ENCODE data around the gene CDC27.
"Not testable (repeated sequence)": the region's sequence is repeated elsewhere in the genome, so short reads cannot be mapped to it uniquely, and the experiment has no call there.

CDC27 gene

GRCh38 chr17:47193931-47194511 is 4.9 kb upstream of the CDC27 start:
- DNase-seq (ENCODE audit: low read depth in 2 of 2): no peak

- no peak for DNase-seq (ENCODE audit: low read depth in 2 of 2)
These were observed 3.5 kb upstream of the CDC27 start for GRCh38 chr17:47192554-47192953.

GRCh38 chr17:47190770-47191169 is 1.7 kb upstream of the CDC27 start:
- no peak for DNase-seq (ENCODE audit: low read depth in 2 of 2)

- DNase-seq (ENCODE audit: low read depth in 2 of 2): no peak
These were observed 1.1 kb upstream of the CDC27 start for GRCh38 chr17:47190243-47190642.

GRCh38 chr17:47189732-47190237 is 690 bp upstream of the CDC27 start:
- DNase-seq (ENCODE audit: low read depth in 2 of 2): no peak

GRCh38 chr17:47188271-47188875 is 722 bp downstream of the CDC27 start:
- DNase-seq (ENCODE audit: low read depth in 2 of 2): no peak

GRCh38 chr17:47184681-47185080 is 4.4 kb downstream of the CDC27 start:
- no peak for DNase-seq (ENCODE audit: low read depth in 2 of 2)

DNA sequence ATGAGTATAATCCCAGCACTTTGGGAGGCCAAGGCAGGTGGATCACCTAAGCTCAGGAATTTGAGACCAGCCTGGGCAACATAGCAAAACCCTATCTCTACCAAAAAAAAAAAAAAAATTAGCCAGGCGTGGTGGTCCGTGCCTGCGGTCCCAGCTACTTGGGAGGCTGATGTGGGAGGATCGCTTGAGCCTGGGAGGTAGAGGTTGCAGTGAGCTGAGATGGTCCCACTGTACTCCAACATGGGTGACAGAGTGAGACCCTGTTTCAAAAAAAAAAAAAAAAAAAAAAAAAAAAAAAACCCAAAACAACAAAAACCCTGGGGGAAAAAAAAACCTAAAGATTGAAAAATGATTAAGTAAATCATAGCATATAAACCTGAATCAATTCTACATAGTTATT is 8.1 kb downstream of the CDC27 start:
- not testable (repeated sequence) for DNase-seq (ENCODE audit: low read depth in 2 of 2)

DNA sequence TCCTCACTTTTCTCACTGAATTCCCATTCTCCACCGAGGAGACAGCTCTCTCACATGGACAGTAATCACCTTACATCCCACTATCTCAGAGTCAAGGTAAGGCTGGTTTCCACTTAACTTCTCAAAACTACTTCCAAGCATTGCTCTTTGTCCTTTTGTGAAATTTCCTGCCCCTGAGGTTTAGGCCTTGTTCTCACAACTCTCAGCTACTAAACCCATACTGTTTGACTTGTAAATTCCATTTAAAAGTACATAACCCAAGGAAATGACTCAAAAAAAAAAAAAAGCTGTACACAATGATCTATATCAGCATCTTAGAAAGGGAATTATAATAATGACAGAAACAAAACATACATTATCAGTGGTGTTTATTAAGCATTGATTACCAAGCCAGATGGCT is 8.8 kb downstream of the CDC27 start:
- DNase-seq (ENCODE audit: low read depth in 2 of 2): no peak

- DNase-seq (ENCODE audit: low read depth in 2 of 2): no peak
These were observed 10.0 kb downstream of the CDC27 start for GRCh38 chr17:47179141-47179540.

GRCh38 chr17:47177261-47177660 is 11.8 kb downstream of the CDC27 start:
- DNase-seq (ENCODE audit: low read depth in 2 of 2): no peak

DNA sequence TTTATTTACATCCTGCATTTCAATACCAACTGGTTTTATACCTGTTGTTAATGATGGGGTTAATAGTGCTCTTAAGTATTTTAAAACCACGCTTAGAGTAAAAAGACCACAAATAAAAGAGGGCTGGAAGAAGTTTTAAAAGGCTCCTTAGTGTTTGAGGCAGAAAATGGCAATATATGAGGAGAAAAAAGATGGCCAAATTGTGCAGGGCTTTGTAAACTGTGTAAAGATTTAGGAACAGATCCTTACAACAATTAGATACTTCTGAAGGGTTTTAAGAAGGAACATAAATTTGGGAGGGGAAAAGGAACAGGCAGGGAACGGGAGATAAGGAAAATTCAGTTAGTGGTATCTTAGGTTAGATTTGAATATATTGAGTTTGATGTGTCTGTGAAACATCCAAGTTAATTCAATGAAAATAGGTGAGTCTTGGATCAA is 12.7 kb downstream of the CDC27 start:
- DNase-seq (ENCODE audit: low read depth in 2 of 2): no peak

DNA sequence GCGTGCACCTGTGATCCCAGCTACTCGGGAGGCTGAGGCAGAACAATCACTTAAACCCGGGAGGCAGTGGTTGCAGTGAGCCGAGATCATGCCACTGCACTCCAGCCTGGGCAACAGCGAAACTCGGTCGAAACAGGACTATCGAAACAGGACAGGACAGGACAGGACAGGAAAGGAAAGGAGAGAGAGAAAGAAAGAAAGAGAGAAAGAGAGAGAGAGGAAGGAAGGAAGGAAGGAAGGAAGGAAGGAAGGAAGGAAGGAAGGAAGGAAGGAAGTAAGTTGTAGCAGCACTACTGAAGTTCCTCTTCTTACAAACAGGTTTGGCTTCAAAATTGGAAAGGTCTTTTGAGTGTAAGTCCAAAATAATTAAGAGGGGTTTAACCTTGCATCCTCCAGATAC is 14.3 kb downstream of the CDC27 start:
- DNase-seq (ENCODE audit: low read depth in 2 of 2): not testable (repeated sequence)

GRCh38 chr17:47172696-47173565 is 16.2 kb downstream of the CDC27 start:
- no peak for DNase-seq (ENCODE audit: low read depth in 2 of 2)

- no peak for DNase-seq (ENCODE audit: low read depth in 2 of 2)
These were observed 18.4 kb downstream of the CDC27 start for GRCh38 chr17:47170710-47171109.

DNA sequence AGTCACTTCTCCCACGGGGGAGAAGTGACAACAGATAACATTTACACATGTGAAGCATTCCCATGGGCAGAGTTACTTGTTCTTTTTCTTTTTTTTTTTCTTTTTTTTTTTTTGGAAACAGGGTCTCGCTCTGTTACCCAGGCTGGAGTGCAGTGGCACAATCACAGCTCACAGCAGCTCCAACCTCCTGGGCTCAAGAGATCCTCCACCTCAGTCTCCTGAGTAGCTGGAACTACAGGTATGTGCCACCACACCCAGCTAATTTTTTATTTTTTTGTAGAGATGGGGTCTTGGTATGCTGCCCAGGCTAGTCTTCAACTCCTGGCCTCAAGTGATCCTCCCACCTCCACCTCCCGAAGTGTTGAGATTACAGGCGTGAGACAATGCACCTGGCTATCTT is 20.2 kb downstream of the CDC27 start:
- not testable (repeated sequence) for DNase-seq (ENCODE audit: low read depth in 2 of 2)

DNA sequence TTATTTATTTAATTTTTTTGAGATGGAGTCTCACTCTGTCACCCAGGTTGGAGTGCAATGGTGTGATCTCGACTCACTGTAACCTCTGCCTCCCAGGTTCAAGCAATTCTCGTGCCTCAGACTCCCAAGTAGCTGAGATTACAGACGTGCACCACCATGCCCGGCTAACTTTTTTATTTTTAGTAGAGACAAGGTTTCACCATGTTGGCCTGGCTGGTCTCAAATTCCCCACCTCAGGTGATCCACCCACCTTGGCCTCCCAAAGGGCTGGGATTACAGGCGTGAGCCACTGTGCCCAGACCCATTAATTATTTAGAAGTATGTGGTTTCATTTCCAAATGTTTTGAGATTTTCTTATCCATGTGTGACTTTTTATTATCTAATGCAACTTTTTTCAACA is 22.2 kb downstream of the CDC27 start:
- DNase-seq (ENCODE audit: low read depth in 2 of 2): not testable (repeated sequence)

- no peak for DNase-seq (ENCODE audit: low read depth in 2 of 2)
These were observed 24.0 kb downstream of the CDC27 start for GRCh38 chr17:47165137-47165536.

- DNase-seq (ENCODE audit: low read depth in 2 of 2): no peak
These were observed 24.8 kb downstream of the CDC27 start for GRCh38 chr17:47164263-47164662.

DNA sequence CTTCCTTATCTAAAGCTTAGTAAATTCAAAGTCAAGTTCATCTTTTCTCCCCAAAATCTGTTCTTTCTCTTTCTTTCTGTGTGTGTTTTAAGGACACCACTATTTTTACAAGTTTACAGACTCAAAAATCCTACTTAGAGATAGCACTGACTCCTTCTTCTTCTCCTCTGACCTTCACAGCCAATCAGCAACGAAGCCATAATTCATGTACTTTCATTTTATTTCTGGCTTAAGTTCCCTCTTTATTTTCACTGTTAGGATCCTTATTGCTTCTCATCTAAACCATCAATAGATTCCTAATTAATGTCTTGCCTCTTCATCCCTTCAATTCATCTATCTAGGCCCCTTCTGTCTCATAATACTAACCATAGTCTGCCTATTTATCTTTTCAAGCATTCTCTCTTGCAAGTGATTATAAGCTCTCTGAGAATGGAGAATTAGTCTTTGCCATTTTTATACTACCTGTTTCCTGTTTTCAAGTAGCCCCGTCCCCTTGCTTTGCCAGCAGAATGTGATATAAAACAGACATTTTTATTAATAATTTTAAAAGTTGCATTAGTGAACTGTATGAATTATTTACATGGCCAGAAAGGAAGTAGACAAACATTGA is 27.0 kb downstream of the CDC27 start:
- no peak for DNase-seq (ENCODE audit: low read depth in 2 of 2)

GRCh38 chr17:47159315-47159714 is 29.8 kb downstream of the CDC27 start:
- DNase-seq (ENCODE audit: low read depth in 2 of 2): no peak

DNA sequence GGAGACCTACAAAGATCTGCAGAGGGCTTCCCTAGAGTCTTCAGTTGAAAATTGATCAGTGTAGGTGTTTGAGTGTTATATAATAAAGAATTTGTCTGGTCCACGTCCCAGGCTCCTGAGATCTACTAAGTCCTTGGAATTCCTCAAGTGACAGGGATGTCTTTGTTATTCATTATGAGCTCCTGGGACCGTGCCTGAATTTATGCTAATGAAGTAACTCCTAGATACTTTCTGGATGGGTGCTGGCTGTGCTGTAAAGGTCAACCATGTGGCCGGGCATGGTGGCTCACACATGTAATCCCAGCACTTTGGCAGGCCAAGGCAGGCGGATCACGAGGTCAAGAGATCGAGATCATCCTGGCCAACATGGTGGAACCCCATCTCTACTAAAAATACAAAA is 43.7 kb downstream of the CDC27 start:
- DNase-seq (ENCODE audit: low read depth in 2 of 2): no peak
